ENCODE results near the gene AMPH. TPM values are rescaled to one million over a fixed set of nuclear protein-coding genes. Genes with fewer than 3 reads are reported as not detected.
A peak's percentile ranks its signal among the peaks of the same experiment; 100 is the strongest.
"Not testable (repeated sequence)": the region's sequence is repeated elsewhere in the genome, so short reads cannot be mapped to it uniquely, and the experiment has no call there.

AMPH gene
- total and polyA plus RNA-seq, 2 experiments from 2014 or later = 0.48 to 1.4 TPM

DNA sequence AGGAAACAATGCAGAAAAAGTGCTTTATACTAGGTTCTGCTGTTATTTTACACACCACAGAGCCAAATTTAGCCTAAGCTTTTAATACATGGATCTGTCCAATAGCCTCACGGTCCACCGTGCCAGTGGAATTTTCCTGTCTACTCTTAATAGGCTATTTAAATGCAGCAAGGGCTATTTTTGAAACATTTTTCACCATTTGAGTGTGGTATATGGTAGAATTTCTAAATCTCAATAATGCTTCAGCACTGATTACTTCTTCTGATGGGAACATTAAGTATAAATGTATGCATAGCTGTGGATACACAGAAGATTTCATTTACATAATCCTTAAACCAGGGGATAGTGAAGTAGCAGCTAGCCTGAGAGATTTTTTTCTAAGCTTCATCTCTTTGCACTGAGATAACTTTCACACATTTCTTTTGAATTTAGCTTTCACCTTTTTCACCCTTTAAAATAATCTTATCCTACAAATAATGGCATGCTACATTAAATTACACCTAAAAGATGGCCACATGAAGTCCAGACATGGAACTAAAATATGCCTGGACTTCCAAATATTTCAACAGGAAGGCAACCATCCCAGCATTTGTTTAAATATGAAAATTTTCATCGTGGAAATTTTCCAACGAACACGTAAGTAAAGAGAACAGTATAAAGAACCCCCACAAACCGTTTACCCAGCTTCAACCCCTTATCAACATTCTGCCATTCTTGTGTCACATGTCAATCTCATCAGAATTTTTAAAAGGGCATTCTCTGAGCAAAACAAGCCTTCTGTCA lies 45.4 kb downstream of the AMPH start:
- no peaks in the 10 kb centered on the region for H3K4me1 ChIP-seq (ENCODE audit: low read depth)
- no peaks in the 10 kb centered on the region for H3K27me3 ChIP-seq
- DNase-seq (ENCODE audit: low read depth in 1 of 2, low spot score in 1 of 2) = no peak
- TF ChIP-seq, protein P1, sequence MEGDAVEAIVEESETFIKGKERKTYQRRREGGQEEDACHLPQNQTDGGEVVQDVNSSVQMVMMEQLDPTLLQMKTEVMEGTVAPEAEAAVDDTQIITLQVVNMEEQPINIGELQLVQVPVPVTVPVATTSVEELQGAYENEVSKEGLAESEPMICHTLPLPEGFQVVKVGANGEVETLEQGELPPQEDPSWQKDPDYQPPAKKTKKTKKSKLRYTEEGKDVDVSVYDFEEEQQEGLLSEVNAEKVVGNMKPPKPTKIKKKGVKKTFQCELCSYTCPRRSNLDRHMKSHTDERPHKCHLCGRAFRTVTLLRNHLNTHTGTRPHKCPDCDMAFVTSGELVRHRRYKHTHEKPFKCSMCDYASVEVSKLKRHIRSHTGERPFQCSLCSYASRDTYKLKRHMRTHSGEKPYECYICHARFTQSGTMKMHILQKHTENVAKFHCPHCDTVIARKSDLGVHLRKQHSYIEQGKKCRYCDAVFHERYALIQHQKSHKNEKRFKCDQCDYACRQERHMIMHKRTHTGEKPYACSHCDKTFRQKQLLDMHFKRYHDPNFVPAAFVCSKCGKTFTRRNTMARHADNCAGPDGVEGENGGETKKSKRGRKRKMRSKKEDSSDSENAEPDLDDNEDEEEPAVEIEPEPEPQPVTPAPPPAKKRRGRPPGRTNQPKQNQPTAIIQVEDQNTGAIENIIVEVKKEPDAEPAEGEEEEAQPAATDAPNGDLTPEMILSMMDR (IDR thresholded peaks at IDR 0.05; ENCODE audit: low read depth, low read length) = no peak
- H3K4me3 ChIP-seq = no peak overlapping the region
- no peaks in the 10 kb centered on the region for H3K9me3 ChIP-seq (ENCODE audit: low read depth)
- no peak overlapping the region for H3K27ac ChIP-seq
- H3K36me3 ChIP-seq = no peaks in the 10 kb centered on the region

DNA sequence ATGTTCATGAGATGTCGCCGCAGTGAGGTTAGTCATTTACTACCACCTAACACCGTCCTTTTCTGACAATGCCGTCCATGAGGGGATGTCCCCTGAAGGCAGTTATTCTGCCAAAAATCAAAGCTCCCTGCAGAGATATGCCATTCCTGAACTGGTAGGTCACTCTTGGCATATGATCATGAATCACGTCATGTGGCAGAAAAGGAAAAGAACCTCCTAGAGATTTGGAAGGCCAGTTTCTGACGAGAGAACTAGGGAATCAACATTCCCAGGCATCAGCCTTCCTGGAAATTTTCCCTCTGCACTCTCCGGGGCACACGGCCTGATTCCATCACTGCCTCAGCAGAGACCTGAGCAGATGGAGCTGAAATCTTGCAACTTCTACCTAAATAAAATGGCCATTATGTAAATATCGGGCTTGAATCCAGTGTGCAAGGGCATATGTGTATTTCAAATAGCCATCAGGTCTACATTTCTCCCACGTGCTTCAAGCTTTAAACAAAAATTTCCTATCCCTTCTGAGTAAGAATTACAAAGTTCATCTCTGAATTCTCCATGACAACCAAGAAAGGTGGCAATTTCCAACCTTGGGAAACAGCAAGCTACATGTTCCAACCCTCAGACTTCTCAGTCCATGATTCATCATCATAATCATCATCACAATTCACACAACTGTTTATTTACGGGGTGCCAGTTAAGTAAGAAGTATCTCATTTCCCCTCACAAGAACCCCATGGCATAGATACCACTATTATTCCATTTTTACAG lies 46.5 kb downstream of the AMPH start:
- Histone ChIP-seq H3K36me3 (no peaks in the 10 kb centered on the region), H3K4me1 (ENCODE audit: low read depth) (no peaks in the 10 kb centered on the region), H3K27me3 (no peaks in the 10 kb centered on the region), H3K9me3 (ENCODE audit: low read depth) (no peaks in the 10 kb centered on the region), H3K27ac (no peak overlapping the region), H3K4me3 (no peak overlapping the region)
- peak in 1 of 2 donors; percentile 61 for DNase-seq (ENCODE audit: low read depth in 1 of 2, low spot score in 1 of 2)
- TF ChIP-seq, protein P1 (IDR thresholded peaks at IDR 0.05; ENCODE audit: low read depth, low read length) = no peak

DNA sequence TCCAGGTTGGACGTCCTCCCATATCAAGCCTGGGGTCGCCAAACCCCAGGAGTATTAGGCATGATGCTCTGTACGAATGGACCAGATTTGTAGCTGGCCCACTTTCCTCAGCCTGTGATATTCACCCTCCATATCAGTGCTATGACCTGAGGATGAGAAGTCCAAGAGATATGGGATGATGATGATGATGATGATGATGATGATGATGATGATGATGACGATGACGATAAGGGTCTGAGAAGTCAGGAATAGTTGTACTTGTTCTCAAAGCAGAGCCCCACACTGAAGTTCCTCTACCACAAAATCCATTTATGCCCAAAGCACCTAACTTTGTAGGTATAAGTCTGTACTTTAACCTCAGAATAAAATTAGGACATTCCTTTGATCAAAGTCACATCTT lies 50.7 kb downstream of the AMPH start:
- no peaks in the 10 kb centered on the region for H3K9me3 ChIP-seq (ENCODE audit: low read depth)
- no peaks in the 10 kb centered on the region for H3K27me3 ChIP-seq
- H3K4me1 ChIP-seq (ENCODE audit: low read depth) = no peaks in the 10 kb centered on the region
- H3K36me3 ChIP-seq = no peaks in the 10 kb centered on the region
- no peak for DNase-seq (ENCODE audit: low read depth in 1 of 2, low spot score in 1 of 2)
- TF ChIP-seq, protein P1 (IDR thresholded peaks at IDR 0.05; ENCODE audit: low read depth, low read length) = no peak
- H3K4me3 ChIP-seq = no peak overlapping the region
- H3K27ac ChIP-seq = no peak overlapping the region

DNA sequence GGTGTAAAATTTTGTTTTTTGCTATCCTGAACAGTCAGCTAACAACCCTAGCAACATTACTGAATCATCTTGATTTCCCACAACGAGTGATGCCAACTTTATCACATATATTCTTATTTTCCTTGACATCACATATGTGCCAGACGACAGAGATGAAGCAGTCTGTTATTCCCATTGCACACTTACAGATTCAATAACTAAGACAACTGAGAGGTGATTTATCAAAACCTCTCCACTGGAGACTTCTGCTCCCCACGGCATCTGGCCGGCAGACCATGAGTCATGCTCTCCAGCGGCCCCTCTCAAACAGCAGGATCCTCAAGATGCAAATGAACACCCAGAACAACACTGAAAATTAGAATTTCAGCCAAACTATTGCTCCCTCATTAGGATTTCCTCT lies 57.1 kb downstream of the AMPH start:
- peak in 1 of 2 donors; percentile 16 for DNase-seq (ENCODE audit: low read depth in 1 of 2, low spot score in 1 of 2)

DNA sequence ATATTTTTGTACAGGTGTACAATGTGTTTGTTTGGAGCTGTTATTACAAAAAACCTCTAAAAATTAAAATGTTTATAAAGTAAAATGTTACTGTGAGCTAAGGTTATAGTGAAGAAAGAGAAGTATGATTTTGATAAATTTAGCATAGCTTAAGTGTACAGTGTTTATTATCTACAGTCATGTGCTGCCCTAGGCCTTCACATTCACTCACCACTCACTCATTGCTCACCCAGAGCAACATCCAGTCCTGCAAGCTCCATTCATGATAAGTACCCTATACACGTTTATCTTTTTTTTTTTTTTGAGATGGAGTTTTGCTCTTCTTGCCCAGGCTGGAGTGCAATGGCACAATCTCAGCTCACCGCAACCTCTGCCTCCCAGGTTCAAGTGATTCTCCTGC lies 59.6 kb downstream of the AMPH start:
- not testable (repeated sequence) for H3K9me3 ChIP-seq (ENCODE audit: low read depth); H3K27ac ChIP-seq

More for the DNA sequence above, 57.1 kb downstream of the AMPH start:
- Histone ChIP-seq H3K9me3 (ENCODE audit: low read depth) (no peaks in the 10 kb centered on the region), H3K27ac (no peak overlapping the region), H3K4me3 (no peak overlapping the region), H3K27me3 (no peaks in the 10 kb centered on the region), H3K36me3 (no peaks in the 10 kb centered on the region), H3K4me1 (ENCODE audit: low read depth) (peaks cover 2% of the 10 kb centered on the region)
- TF ChIP-seq, protein P1 (IDR thresholded peaks at IDR 0.05; ENCODE audit: low read depth, low read length) = no peak

DNA sequence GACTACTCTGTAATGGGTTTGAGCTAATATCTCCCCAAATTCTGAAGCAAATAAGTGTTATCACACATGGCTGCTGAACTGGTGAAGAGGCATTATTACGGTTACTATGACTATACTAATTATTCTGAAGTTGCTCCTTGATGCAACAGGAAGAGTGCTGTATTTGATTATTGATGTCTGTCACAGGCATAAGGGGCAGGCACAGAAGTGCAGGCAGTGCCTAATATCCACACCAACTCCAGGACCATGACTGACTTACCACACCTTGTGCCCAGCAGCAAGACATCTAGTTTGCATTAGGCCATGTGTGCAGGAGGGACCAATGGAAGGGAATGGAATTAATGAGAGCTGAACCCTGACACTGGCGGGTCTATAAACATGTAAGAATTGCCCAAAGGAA lies 62.7 kb downstream of the AMPH start:
- H3K4me1 ChIP-seq (ENCODE audit: low read depth) = peaks cover 2% of the 10 kb centered on the region
- TF ChIP-seq, protein P1 (IDR thresholded peaks at IDR 0.05; ENCODE audit: low read depth, low read length) = no peak

More for the DNA sequence above, 59.6 kb downstream of the AMPH start:
- DNase-seq (ENCODE audit: low read depth in 1 of 2, low spot score in 1 of 2); H3K4me3 ChIP-seq; H3K4me1 ChIP-seq (ENCODE audit: low read depth); H3K27me3 ChIP-seq; H3K36me3 ChIP-seq: not testable (repeated sequence)

More for the DNA sequence above, 62.7 kb downstream of the AMPH start:
- no peak for DNase-seq (ENCODE audit: low read depth in 1 of 2, low spot score in 1 of 2)
- Histone ChIP-seq H3K27me3 (no peaks in the 10 kb centered on the region), H3K36me3 (no peaks in the 10 kb centered on the region), H3K4me3 (no peak overlapping the region), H3K27ac (no peak overlapping the region), H3K9me3 (ENCODE audit: low read depth) (no peaks in the 10 kb centered on the region)
